ENCODE results near the gene SNX1.

SNX1 gene

GRCh38 chr15:64133623-64134344 lies 38.0 kb downstream of the SNX1 start:
- Histone ChIP-seq H3K27me3 (replicated peaks; ENCODE audit: control insufficient read depth, insufficient read depth, low read length, poor library complexity, severe bottlenecking) (no peaks in the 10 kb centered on the region), H3K27ac (ENCODE audit: insufficient read depth, low read length, poor library complexity, severe bottlenecking) (no peak overlapping the region), H3K9me3 (ENCODE audit: control insufficient read depth, low read length) (no peaks in the 10 kb centered on the region), H3K4me1 (ENCODE audit: control insufficient read depth, insufficient read depth, low read length, poor library complexity, severe bottlenecking) (no peaks in the 10 kb centered on the region), H3K4me3 (ENCODE audit: insufficient read depth, low read depth, low read length, poor library complexity, severe bottlenecking) (no peak overlapping the region), H3K36me3 (ENCODE audit: control insufficient read depth, insufficient read depth, low read length) (peaks cover 88% of the 10 kb centered on the region)
- no peak for DNase-seq

- H3K36me3 ChIP-seq (ENCODE audit: control insufficient read depth, insufficient read depth, low read length), result peaks cover 85% of the 10 kb centered on the region
- H3K4me3 ChIP-seq (ENCODE audit: insufficient read depth, low read depth, low read length, poor library complexity, severe bottlenecking), result no peak overlapping the region
- H3K9me3 ChIP-seq (ENCODE audit: control insufficient read depth, low read length), result no peaks in the 10 kb centered on the region
- no peaks in the 10 kb centered on the region for H3K27me3 ChIP-seq (replicated peaks; ENCODE audit: control insufficient read depth, insufficient read depth, low read length, poor library complexity, severe bottlenecking)
- no peak for DNase-seq
- H3K4me1 ChIP-seq (ENCODE audit: control insufficient read depth, insufficient read depth, low read length, poor library complexity, severe bottlenecking), result no peaks in the 10 kb centered on the region
- no peak overlapping the region for H3K27ac ChIP-seq (ENCODE audit: insufficient read depth, low read length, poor library complexity, severe bottlenecking)
These were observed 38.6 kb downstream of the SNX1 start for GRCh38 chr15:64134345-64134829.

- Histone ChIP-seq H3K4me1 (ENCODE audit: control insufficient read depth, insufficient read depth, low read length, poor library complexity, severe bottlenecking) (no peaks in the 10 kb centered on the region), H3K36me3 (ENCODE audit: control insufficient read depth, insufficient read depth, low read length) (peaks cover 65% of the 10 kb centered on the region), H3K9me3 (ENCODE audit: control insufficient read depth, low read length) (no peaks in the 10 kb centered on the region), H3K4me3 (ENCODE audit: insufficient read depth, low read depth, low read length, poor library complexity, severe bottlenecking) (no peak overlapping the region), H3K27ac (ENCODE audit: insufficient read depth, low read length, poor library complexity, severe bottlenecking) (no peak overlapping the region), H3K27me3 (replicated peaks; ENCODE audit: control insufficient read depth, insufficient read depth, low read length, poor library complexity, severe bottlenecking) (no peaks in the 10 kb centered on the region)
- DNase-seq, result no peak
These were observed 40.6 kb downstream of the SNX1 start for GRCh38 chr15:64136347-64136746.

GRCh38 chr15:64137226-64137833 lies 41.5 kb downstream of the SNX1 start:
- no peaks in the 10 kb centered on the region for H3K27me3 ChIP-seq (replicated peaks; ENCODE audit: control insufficient read depth, insufficient read depth, low read length, poor library complexity, severe bottlenecking)
- peaks cover 56% of the 10 kb centered on the region for H3K36me3 ChIP-seq (ENCODE audit: control insufficient read depth, insufficient read depth, low read length)
- H3K4me3 ChIP-seq (ENCODE audit: insufficient read depth, low read depth, low read length, poor library complexity, severe bottlenecking), result no peak overlapping the region
- no peaks in the 10 kb centered on the region for H3K4me1 ChIP-seq (ENCODE audit: control insufficient read depth, insufficient read depth, low read length, poor library complexity, severe bottlenecking)
- no peak for DNase-seq
- H3K27ac ChIP-seq (ENCODE audit: insufficient read depth, low read length, poor library complexity, severe bottlenecking), result no peak overlapping the region
- no peaks in the 10 kb centered on the region for H3K9me3 ChIP-seq (ENCODE audit: control insufficient read depth, low read length)

- no peaks in the 10 kb centered on the region for H3K9me3 ChIP-seq (ENCODE audit: control insufficient read depth, low read length)
- H3K27ac ChIP-seq (ENCODE audit: insufficient read depth, low read length, poor library complexity, severe bottlenecking), result no peak overlapping the region
- no peaks in the 10 kb centered on the region for H3K27me3 ChIP-seq (replicated peaks; ENCODE audit: control insufficient read depth, insufficient read depth, low read length, poor library complexity, severe bottlenecking)
- H3K4me1 ChIP-seq (ENCODE audit: control insufficient read depth, insufficient read depth, low read length, poor library complexity, severe bottlenecking), result no peaks in the 10 kb centered on the region
- DNase-seq, result no peak
- H3K4me3 ChIP-seq (ENCODE audit: insufficient read depth, low read depth, low read length, poor library complexity, severe bottlenecking), result no peak overlapping the region
- peaks cover 56% of the 10 kb centered on the region for H3K36me3 ChIP-seq (ENCODE audit: control insufficient read depth, insufficient read depth, low read length)
These were observed 42.7 kb downstream of the SNX1 start for GRCh38 chr15:64138331-64138941.

GRCh38 chr15:64141798-64142512 lies 46.2 kb downstream of the SNX1 start:
- no peak for DNase-seq
- H3K9me3 ChIP-seq (ENCODE audit: control insufficient read depth, low read length), result no peaks in the 10 kb centered on the region
- no peak overlapping the region for H3K27ac ChIP-seq (ENCODE audit: insufficient read depth, low read length, poor library complexity, severe bottlenecking)
- H3K36me3 ChIP-seq (ENCODE audit: control insufficient read depth, insufficient read depth, low read length), result peaks cover 31% of the 10 kb centered on the region
- no peak overlapping the region for H3K4me3 ChIP-seq (ENCODE audit: insufficient read depth, low read depth, low read length, poor library complexity, severe bottlenecking)
- H3K4me1 ChIP-seq (ENCODE audit: control insufficient read depth, insufficient read depth, low read length, poor library complexity, severe bottlenecking), result no peaks in the 10 kb centered on the region
- no peaks in the 10 kb centered on the region for H3K27me3 ChIP-seq (replicated peaks; ENCODE audit: control insufficient read depth, insufficient read depth, low read length, poor library complexity, severe bottlenecking)

- Histone ChIP-seq H3K4me1 (ENCODE audit: control insufficient read depth, insufficient read depth, low read length, poor library complexity, severe bottlenecking) (no peaks in the 10 kb centered on the region), H3K4me3 (ENCODE audit: insufficient read depth, low read depth, low read length, poor library complexity, severe bottlenecking) (no peak overlapping the region), H3K27ac (ENCODE audit: insufficient read depth, low read length, poor library complexity, severe bottlenecking) (no peak overlapping the region), H3K9me3 (ENCODE audit: control insufficient read depth, low read length) (no peaks in the 10 kb centered on the region), H3K36me3 (ENCODE audit: control insufficient read depth, insufficient read depth, low read length) (peaks cover 17% of the 10 kb centered on the region), H3K27me3 (replicated peaks; ENCODE audit: control insufficient read depth, insufficient read depth, low read length, poor library complexity, severe bottlenecking) (no peaks in the 10 kb centered on the region)
- DNase-seq, result no peak
These were observed 47.5 kb downstream of the SNX1 start for GRCh38 chr15:64143276-64143675.

- H3K4me3 ChIP-seq (ENCODE audit: insufficient read depth, low read depth, low read length, poor library complexity, severe bottlenecking), result no peak overlapping the region
- DNase-seq, result no peak
- no peaks in the 10 kb centered on the region for H3K27me3 ChIP-seq (replicated peaks; ENCODE audit: control insufficient read depth, insufficient read depth, low read length, poor library complexity, severe bottlenecking)
- H3K27ac ChIP-seq (ENCODE audit: insufficient read depth, low read length, poor library complexity, severe bottlenecking), result no peak overlapping the region
- H3K4me1 ChIP-seq (ENCODE audit: control insufficient read depth, insufficient read depth, low read length, poor library complexity, severe bottlenecking), result no peaks in the 10 kb centered on the region
- H3K36me3 ChIP-seq (ENCODE audit: control insufficient read depth, insufficient read depth, low read length), result peaks cover 12% of the 10 kb centered on the region
- H3K9me3 ChIP-seq (ENCODE audit: control insufficient read depth, low read length), result no peaks in the 10 kb centered on the region
These were observed 48.4 kb downstream of the SNX1 start for GRCh38 chr15:64144192-64144564.

GRCh38 chr15:64144565-64145281 lies 48.9 kb downstream of the SNX1 start:
- Histone ChIP-seq H3K36me3 (ENCODE audit: control insufficient read depth, insufficient read depth, low read length) (peaks cover 12% of the 10 kb centered on the region), H3K27ac (ENCODE audit: insufficient read depth, low read length, poor library complexity, severe bottlenecking) (no peak overlapping the region)

More at GRCh38 chr15:64144565-64145281, 48.9 kb downstream of the SNX1 start:
- H3K4me1 ChIP-seq (ENCODE audit: control insufficient read depth, insufficient read depth, low read length, poor library complexity, severe bottlenecking), result no peaks in the 10 kb centered on the region
- no peaks in the 10 kb centered on the region for H3K9me3 ChIP-seq (ENCODE audit: control insufficient read depth, low read length)
- DNase-seq, result no peak
- no peak overlapping the region for H3K4me3 ChIP-seq (ENCODE audit: insufficient read depth, low read depth, low read length, poor library complexity, severe bottlenecking)
- no peaks in the 10 kb centered on the region for H3K27me3 ChIP-seq (replicated peaks; ENCODE audit: control insufficient read depth, insufficient read depth, low read length, poor library complexity, severe bottlenecking)

Data from effector memory CD4-positive, alpha-beta T cell (primary cell).